ENCODE measurements around the gene PTPRD. TPM values are rescaled to one million over a fixed set of nuclear protein-coding genes. Genes with fewer than 3 reads are reported as not detected.

The PTPRD gene
- total and polyA plus RNA-seq, 2 donors (not counting 1 experiment from before 2014, with no cell fraction given), result 0.35 to 4.8 TPM

GRCh38 chr9:8648271-8648845 is 1964.4 kb downstream of the PTPRD start:
- Histone ChIP-seq H3K36me3 (ENCODE audit: control insufficient read depth, insufficient read depth, low read length) (no peaks in the 10 kb centered on the region), H3K27ac (ENCODE audit: insufficient read depth, low read length) (no peak overlapping the region), H3K4me3 (replicated peaks in 1 of 4; ENCODE audit: control extremely low read depth in 1 of 4, insufficient read depth in 1 of 4, low read depth in 3 of 4, low read length in 4 of 4) (no peak overlapping the region), H3K4me1 (ENCODE audit: control insufficient read depth, extremely low read depth, insufficient read depth, low read length) (no peaks in the 10 kb centered on the region), H3K4me2 (ENCODE audit: extremely low read depth, insufficient read depth, low read length) (no peak overlapping the region), H4K20me1 (ENCODE audit: control insufficient read depth, extremely low read depth, insufficient read depth, low read length) (no peaks in the 10 kb centered on the region), H3K27me3 (ENCODE audit: control insufficient read depth, insufficient read depth, low read length) (no peaks in the 10 kb centered on the region), H3K9me3 (ENCODE audit: control insufficient read depth, insufficient read depth, low read depth, low read length) (no peaks in the 10 kb centered on the region), H3K9ac (ENCODE audit: insufficient read depth, low read length) (no peak overlapping the region), H2AFZ (ENCODE audit: low read length) (no peak overlapping the region), H3K79me2 (ENCODE audit: control insufficient read depth, insufficient read depth, low read length) (no peaks in the 10 kb centered on the region)
- DNase-seq (ENCODE audit: low read depth in 2 of 2), result peak in 1 of 2 donors; percentile 69
- no peak for TF ChIP-seq EZH2 (IDR thresholded peaks at IDR 0.05; ENCODE audit: low read length, missing control alignments)
- TF ChIP-seq CTCF (conservative IDR thresholded peaks at IDR 0.05 in 1 of 2, IDR thresholded peaks at IDR 0.05 in 1 of 2; ENCODE audit: low read depth in 1 of 2, low read length in 2 of 2), result no peak

DNA sequence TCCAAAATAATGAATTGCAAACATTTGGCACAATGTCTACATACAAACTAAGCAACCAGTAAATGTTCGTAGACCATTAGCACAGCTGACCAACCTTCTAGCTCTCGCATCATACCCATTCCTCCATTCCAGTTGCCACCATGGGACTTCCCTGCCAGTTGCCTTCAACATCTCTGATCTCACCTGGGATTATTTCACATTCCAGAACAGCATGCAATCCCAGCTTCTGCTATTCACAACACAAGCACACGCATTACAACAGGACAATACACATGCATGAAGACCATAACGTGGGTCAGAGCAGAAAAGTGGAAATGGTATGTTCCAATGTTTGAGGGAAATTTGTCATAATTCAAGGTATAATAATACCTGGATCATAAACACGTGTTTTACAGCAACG is 1965.0 kb downstream of the PTPRD start:
- Histone ChIP-seq H3K27me3 (ENCODE audit: control insufficient read depth, insufficient read depth, low read length) (no peaks in the 10 kb centered on the region), H2AFZ (ENCODE audit: low read length) (no peak overlapping the region), H3K27ac (ENCODE audit: insufficient read depth, low read length) (no peak overlapping the region), H3K79me2 (ENCODE audit: control insufficient read depth, insufficient read depth, low read length) (no peaks in the 10 kb centered on the region), H3K9ac (ENCODE audit: insufficient read depth, low read length) (no peak overlapping the region), H3K4me2 (ENCODE audit: extremely low read depth, insufficient read depth, low read length) (no peak overlapping the region), H3K4me1 (ENCODE audit: control insufficient read depth, extremely low read depth, insufficient read depth, low read length) (no peaks in the 10 kb centered on the region), H3K36me3 (ENCODE audit: control insufficient read depth, insufficient read depth, low read length) (no peaks in the 10 kb centered on the region), H4K20me1 (ENCODE audit: control insufficient read depth, extremely low read depth, insufficient read depth, low read length) (no peaks in the 10 kb centered on the region), H3K9me3 (ENCODE audit: control insufficient read depth, insufficient read depth, low read depth, low read length) (no peaks in the 10 kb centered on the region), H3K4me3 (replicated peaks in 1 of 4; ENCODE audit: control extremely low read depth in 1 of 4, insufficient read depth in 1 of 4, low read depth in 3 of 4, low read length in 4 of 4) (no peak overlapping the region)
- no peak for TF ChIP-seq EZH2 (IDR thresholded peaks at IDR 0.05; ENCODE audit: low read length, missing control alignments)
- no peak for TF ChIP-seq CTCF (conservative IDR thresholded peaks at IDR 0.05 in 1 of 2, IDR thresholded peaks at IDR 0.05 in 1 of 2; ENCODE audit: low read depth in 1 of 2, low read length in 2 of 2)
- DNase-seq (ENCODE audit: low read depth in 2 of 2), result no peak

DNA sequence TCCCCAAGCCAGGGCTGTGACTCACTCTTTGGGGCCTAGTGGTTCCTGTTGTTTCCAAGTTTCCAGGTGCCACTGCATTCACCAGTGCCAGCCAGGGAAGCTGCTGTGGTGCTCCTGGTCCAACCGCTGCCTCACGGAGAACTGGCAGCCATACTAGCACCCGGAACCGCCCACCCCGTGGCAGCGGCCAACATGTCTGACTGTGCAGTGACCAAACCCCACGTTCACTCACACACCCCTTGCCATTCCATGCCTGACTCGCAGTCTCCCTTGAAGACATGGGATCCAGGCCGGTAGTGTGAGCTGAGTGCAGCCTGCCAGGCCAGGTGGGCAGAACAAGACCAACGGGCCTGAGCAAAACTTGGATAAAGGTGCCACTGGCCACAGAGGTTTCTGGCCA is 1968.2 kb downstream of the PTPRD start:
- Histone ChIP-seq H2AFZ (ENCODE audit: low read length) (no peak overlapping the region), H3K36me3 (ENCODE audit: control insufficient read depth, insufficient read depth, low read length) (no peaks in the 10 kb centered on the region), H3K9me3 (ENCODE audit: control insufficient read depth, insufficient read depth, low read depth, low read length) (no peaks in the 10 kb centered on the region), H3K4me3 (replicated peaks in 1 of 4; ENCODE audit: control extremely low read depth in 1 of 4, insufficient read depth in 1 of 4, low read depth in 3 of 4, low read length in 4 of 4) (no peak overlapping the region), H3K79me2 (ENCODE audit: control insufficient read depth, insufficient read depth, low read length) (no peaks in the 10 kb centered on the region), H3K4me2 (ENCODE audit: extremely low read depth, insufficient read depth, low read length) (no peak overlapping the region), H3K4me1 (ENCODE audit: control insufficient read depth, extremely low read depth, insufficient read depth, low read length) (no peaks in the 10 kb centered on the region), H3K9ac (ENCODE audit: insufficient read depth, low read length) (no peak overlapping the region), H3K27ac (ENCODE audit: insufficient read depth, low read length) (no peak overlapping the region), H4K20me1 (ENCODE audit: control insufficient read depth, extremely low read depth, insufficient read depth, low read length) (no peaks in the 10 kb centered on the region), H3K27me3 (ENCODE audit: control insufficient read depth, insufficient read depth, low read length) (no peaks in the 10 kb centered on the region)
- no peak for TF ChIP-seq EZH2 (IDR thresholded peaks at IDR 0.05; ENCODE audit: low read length, missing control alignments)
- TF ChIP-seq CTCF (conservative IDR thresholded peaks at IDR 0.05 in 1 of 2, IDR thresholded peaks at IDR 0.05 in 1 of 2; ENCODE audit: low read depth in 1 of 2, low read length in 2 of 2), result no peak
- DNase-seq (ENCODE audit: low read depth in 2 of 2), result no peak

All from fibroblast of lung (primary cell).